GM23338 (cell line): ENCODE results near the gene PRKD1. TPM values are rescaled to one million over a fixed set of nuclear protein-coding genes. Genes with fewer than 3 reads are reported as not detected.

Experiments
- ATAC-seq: fragments of 200-7000 bp; cut with Tn5 transposase; 3 replicates; pipeline ENCODE4 v1.9.1; 2020
- DNase-seq: peaks from one replicate; pipeline ENCODE4 v3.0.0-alpha.2; 2015; ENCODE audit warnings: low spot score
- H2AFZ ChIP-seq: fragments of 200-600 bp; sonication (generic); 2 replicates; pipeline ENCODE4 v1.8.0; 2016; ENCODE audit warnings: antibody characterized with exemption, mild to moderate bottlenecking, moderate library complexity
- H3F3A ChIP-seq: fragments of 200-600 bp; sonication (generic); replicated peaks from 2 replicates; pipeline ENCODE4 v1.8.0; 2017; ENCODE audit warnings: antibody characterized with exemption, mixed run types, low read depth
- H3K27ac ChIP-seq: fragments of 200-600 bp; sonication (generic); 2 replicates; pipeline ENCODE4 v1.6.1; 2016; ENCODE audit warnings: low read depth
- H3K27me3 ChIP-seq: fragments of 200-600 bp; sonication (generic); 2 replicates; pipeline ENCODE4 v1.8.0; 2016; ENCODE audit warnings: mild to moderate bottlenecking, mixed run types, moderate library complexity; ENCODE audit not compliant: insufficient read depth
- H3K36me3 ChIP-seq: fragments of 200-600 bp; sonication (generic); 2 replicates; pipeline ENCODE4 v1.8.0; 2016; ENCODE audit warnings: mild to moderate bottlenecking; ENCODE audit not compliant: insufficient read depth
- H3K4me1 ChIP-seq: fragments of 200-600 bp; sonication (generic); 2 replicates; pipeline ENCODE4 v1.8.0; 2016; ENCODE audit warnings: mild to moderate bottlenecking, moderate library complexity; ENCODE audit not compliant: insufficient read depth
- H3K4me2 ChIP-seq: fragments of 200-600 bp; sonication (generic); 2 replicates; pipeline ENCODE4 v1.7.1; 2017; ENCODE audit warnings: mixed run types
- H3K4me3 ChIP-seq: fragments of 200-600 bp; sonication (generic); 2 replicates; pipeline ENCODE4 v1.6.1; 2016; ENCODE audit warnings: mixed run types
- H3K79me2 ChIP-seq: fragments of 200-600 bp; sonication (generic); replicated peaks from 2 replicates; pipeline ENCODE4 v1.8.0; 2017; ENCODE audit warnings: mild to moderate bottlenecking; ENCODE audit not compliant: insufficient read depth
- H3K9me2 ChIP-seq: fragments of 200-600 bp; sonication (generic); 2 replicates; pipeline ENCODE4 v1.8.0; 2017; ENCODE audit not compliant: insufficient read depth
- H4K20me1 ChIP-seq: fragments of 200-600 bp; sonication (generic); replicated peaks from 2 replicates; pipeline ENCODE4 v1.8.0; 2017; ENCODE audit warnings: mild to moderate bottlenecking; ENCODE audit not compliant: insufficient read depth
- H3K27ac Mint-ChIP-seq: 2 replicates; pipeline ENCODE4 v1.8.0; 2020; ENCODE audit warnings: inconsistent platforms, mild to moderate bottlenecking, moderate library complexity, mixed read lengths
- H3K27me3 Mint-ChIP-seq: 3 replicates; pipeline ENCODE4 v1.8.0; 2022; ENCODE audit warnings: low read depth, mild to moderate bottlenecking, moderate library complexity, mixed read lengths, inconsistent platforms; ENCODE audit not compliant: insufficient read depth, poor library complexity
- H3K36me3 Mint-ChIP-seq: 3 replicates; pipeline ENCODE4 v1.8.0; 2021; ENCODE audit warnings: low read depth, mild to moderate bottlenecking, inconsistent platforms, moderate library complexity, mixed read lengths
- H3K4me1 Mint-ChIP-seq: 3 replicates; pipeline ENCODE4 v1.8.0; 2020; ENCODE audit warnings: mild to moderate bottlenecking, inconsistent platforms, mixed read lengths
- H3K4me3 Mint-ChIP-seq: 3 replicates; pipeline ENCODE4 v1.8.0; 2021; ENCODE audit warnings: moderate library complexity, mild to moderate bottlenecking, inconsistent platforms, mixed read lengths
- H3K9me3 Mint-ChIP-seq: 3 replicates; pipeline ENCODE4 v1.8.0; 2020; ENCODE audit warnings: moderate library complexity, mild to moderate bottlenecking, inconsistent platforms, mixed read lengths
- EZH2 ChIP-seq: fragments of 200-600 bp; sonication (generic); IDR thresholded peaks from one replicate; pipeline ENCODE4 v1.8.0; 2017; ENCODE audit warnings: antibody characterized with exemption, mild to moderate bottlenecking, low read depth; ENCODE audit not compliant: unreplicated experiment
- EZH2phosphoT487 ChIP-seq: fragments of 200-600 bp; sonication (generic); IDR thresholded peaks from one replicate; pipeline ENCODE4 v1.8.1; 2018; ENCODE audit warnings: antibody characterized with exemption; ENCODE audit not compliant: unreplicated experiment
- JUNB ChIP-seq: IDR thresholded peaks from one replicate; pipeline ENCODE4 v1.6.1; 2016; ENCODE audit warnings: antibody characterized with exemption; ENCODE audit not compliant: unreplicated experiment
- NANOG ChIP-seq: IDR thresholded peaks from 2 replicates; pipeline ENCODE4 v1.6.1; 2016; ENCODE audit warnings: antibody characterized with exemption, borderline replicate concordance
- POLR2AphosphoS5 ChIP-seq: IDR thresholded peaks from 2 replicates; pipeline ENCODE4 v1.6.1; 2016; ENCODE audit warnings: antibody characterized with exemption, low read depth
- STAT1 ChIP-seq: IDR thresholded peaks from one replicate; pipeline ENCODE4 v1.6.1; 2016; ENCODE audit warnings: antibody characterized with exemption; ENCODE audit not compliant: unreplicated experiment
- polyA plus RNA-seq: library from polyadenylated mRNA; unstranded; fragments of >200 nt; fragmentation: Nextera tagmentation; extraction: Ambion mirVana; gene quantifications from 2 replicates; pipeline ENCODE4 v1.2.1, GENCODE V29; 2016
- total RNA-seq: library from RNA; depleted of rRNA; stranded (reverse); fragments of >200 nt; shearing (Covaris generic); gene quantifications from 2 replicates; pipeline ENCODE4 v1.2.3, GENCODE V29; 2014
- TF ChIP-seq, protein P1 (sequence below): fragments of 250-450 bp; sonication (Bioruptor Pico); IDR thresholded peaks from 2 replicates; pipeline ENCODE4 v1.5.0; 2020; ENCODE audit warnings: mild to moderate bottlenecking, moderate library complexity
- TF ChIP-seq, protein P2 (sequence below): IDR thresholded peaks from 2 replicates; pipeline ENCODE4 v1.6.1; 2016; ENCODE audit warnings: antibody characterized with exemption
- TF ChIP-seq, protein P3 (sequence below): IDR thresholded peaks from one replicate; pipeline ENCODE4 v1.6.1; 2018; ENCODE audit warnings: antibody characterized with exemption; ENCODE audit not compliant: unreplicated experiment

The PRKD1 gene
- total and polyA plus RNA-seq, 2 experiments from 2014 or later, result 3.1 to 9.7 TPM

DNA sequence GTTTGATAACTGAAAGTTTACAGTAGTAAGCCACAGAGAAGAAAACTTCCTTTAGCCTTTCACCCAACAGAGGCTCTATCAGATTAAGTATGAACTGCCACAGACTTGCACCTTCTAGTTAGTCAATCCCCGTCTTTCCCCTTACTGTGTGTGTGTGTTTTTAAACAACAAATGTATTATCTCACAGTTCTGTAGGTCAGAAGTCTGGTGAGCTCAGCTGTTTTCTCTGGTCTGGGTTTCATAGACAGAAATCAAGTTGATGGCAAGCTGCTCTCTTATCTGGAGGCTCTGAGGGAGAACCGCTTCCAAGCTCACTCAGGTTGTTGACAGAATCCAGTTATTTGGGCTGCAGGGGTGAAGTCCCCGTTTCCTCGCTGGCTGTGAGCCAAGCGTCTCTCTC lies 320.5 kb downstream of the PRKD1 start (continued):
- TF ChIP-seq, protein P1, sequence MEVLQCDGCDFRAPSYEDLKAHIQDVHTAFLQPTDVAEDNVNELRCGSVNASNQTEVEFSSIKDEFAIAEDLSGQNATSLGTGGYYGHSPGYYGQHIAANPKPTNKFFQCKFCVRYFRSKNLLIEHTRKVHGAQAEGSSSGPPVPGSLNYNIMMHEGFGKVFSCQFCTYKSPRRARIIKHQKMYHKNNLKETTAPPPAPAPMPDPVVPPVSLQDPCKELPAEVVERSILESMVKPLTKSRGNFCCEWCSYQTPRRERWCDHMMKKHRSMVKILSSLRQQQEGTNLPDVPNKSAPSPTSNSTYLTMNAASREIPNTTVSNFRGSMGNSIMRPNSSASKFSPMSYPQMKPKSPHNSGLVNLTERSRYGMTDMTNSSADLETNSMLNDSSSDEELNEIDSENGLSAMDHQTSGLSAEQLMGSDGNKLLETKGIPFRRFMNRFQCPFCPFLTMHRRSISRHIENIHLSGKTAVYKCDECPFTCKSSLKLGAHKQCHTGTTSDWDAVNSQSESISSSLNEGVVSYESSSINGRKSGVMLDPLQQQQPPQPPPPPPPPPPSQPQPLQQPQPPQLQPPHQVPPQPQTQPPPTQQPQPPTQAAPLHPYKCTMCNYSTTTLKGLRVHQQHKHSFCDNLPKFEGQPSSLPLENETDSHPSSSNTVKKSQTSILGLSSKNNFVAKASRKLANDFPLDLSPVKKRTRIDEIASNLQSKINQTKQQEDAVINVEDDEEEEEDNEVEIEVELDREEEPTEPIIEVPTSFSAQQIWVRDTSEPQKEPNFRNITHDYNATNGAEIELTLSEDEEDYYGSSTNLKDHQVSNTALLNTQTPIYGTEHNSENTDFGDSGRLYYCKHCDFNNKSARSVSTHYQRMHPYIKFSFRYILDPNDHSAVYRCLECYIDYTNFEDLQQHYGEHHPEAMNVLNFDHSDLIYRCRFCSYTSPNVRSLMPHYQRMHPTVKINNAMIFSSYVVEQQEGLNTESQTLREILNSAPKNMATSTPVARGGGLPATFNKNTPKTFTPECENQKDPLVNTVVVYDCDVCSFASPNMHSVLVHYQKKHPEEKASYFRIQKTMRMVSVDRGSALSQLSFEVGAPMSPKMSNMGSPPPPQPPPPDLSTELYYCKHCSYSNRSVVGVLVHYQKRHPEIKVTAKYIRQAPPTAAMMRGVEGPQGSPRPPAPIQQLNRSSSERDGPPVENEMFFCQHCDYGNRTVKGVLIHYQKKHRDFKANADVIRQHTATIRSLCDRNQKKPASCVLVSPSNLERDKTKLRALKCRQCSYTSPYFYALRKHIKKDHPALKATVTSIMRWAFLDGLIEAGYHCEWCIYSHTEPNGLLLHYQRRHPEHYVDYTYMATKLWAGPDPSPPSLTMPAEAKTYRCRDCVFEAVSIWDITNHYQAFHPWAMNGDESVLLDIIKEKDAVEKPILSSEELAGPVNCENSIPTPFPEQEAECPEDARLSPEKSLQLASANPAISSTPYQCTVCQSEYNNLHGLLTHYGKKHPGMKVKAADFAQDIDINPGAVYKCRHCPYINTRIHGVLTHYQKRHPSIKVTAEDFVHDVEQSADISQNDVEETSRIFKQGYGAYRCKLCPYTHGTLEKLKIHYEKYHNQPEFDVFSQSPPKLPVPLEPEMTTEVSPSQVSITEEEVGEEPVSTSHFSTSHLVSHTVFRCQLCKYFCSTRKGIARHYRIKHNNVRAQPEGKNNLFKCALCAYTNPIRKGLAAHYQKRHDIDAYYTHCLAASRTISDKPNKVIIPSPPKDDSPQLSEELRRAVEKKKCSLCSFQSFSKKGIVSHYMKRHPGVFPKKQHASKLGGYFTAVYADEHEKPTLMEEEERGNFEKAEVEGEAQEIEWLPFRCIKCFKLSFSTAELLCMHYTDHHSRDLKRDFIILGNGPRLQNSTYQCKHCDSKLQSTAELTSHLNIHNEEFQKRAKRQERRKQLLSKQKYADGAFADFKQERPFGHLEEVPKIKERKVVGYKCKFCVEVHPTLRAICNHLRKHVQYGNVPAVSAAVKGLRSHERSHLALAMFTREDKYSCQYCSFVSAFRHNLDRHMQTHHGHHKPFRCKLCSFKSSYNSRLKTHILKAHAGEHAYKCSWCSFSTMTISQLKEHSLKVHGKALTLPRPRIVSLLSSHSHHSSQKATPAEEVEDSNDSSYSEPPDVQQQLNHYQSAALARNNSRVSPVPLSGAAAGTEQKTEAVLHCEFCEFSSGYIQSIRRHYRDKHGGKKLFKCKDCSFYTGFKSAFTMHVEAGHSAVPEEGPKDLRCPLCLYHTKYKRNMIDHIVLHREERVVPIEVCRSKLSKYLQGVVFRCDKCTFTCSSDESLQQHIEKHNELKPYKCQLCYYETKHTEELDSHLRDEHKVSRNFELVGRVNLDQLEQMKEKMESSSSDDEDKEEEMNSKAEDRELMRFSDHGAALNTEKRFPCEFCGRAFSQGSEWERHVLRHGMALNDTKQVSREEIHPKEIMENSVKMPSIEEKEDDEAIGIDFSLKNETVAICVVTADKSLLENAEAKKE (CRISPR knock-in tag), result no peak
- TF ChIP-seq STAT1 (no peak), EZH2phosphoT487 (no peak), POLR2AphosphoS5 (no peak)
- TF ChIP-seq, protein P2, sequence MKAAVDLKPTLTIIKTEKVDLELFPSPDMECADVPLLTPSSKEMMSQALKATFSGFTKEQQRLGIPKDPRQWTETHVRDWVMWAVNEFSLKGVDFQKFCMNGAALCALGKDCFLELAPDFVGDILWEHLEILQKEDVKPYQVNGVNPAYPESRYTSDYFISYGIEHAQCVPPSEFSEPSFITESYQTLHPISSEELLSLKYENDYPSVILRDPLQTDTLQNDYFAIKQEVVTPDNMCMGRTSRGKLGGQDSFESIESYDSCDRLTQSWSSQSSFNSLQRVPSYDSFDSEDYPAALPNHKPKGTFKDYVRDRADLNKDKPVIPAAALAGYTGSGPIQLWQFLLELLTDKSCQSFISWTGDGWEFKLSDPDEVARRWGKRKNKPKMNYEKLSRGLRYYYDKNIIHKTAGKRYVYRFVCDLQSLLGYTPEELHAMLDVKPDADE, result no peak

- H3K9me2 ChIP-seq, result peaks cover 4% of the 10 kb centered on the region; the same call in 1 of the 2 replicates
- H3K27me3 Mint-ChIP-seq, result peaks cover 2% of the 10 kb centered on the region
- H3F3A ChIP-seq, result no peaks in the 10 kb centered on the region
- H3K36me3 ChIP-seq, result no peaks in the 10 kb centered on the region
- H3K27ac ChIP-seq, result no peak overlapping the region
- H3K4me3 Mint-ChIP-seq, result no peak overlapping the region
- no peak overlapping the region for H3K27ac Mint-ChIP-seq
- H2AFZ ChIP-seq, result no peak overlapping the region
- DNase-seq (no peak), ATAC-seq (no peak)
- no peaks in the 10 kb centered on the region; the same call in 2 of the 3 replicates for H3K36me3 Mint-ChIP-seq
- H3K4me1 Mint-ChIP-seq, result peaks cover 15% of the 10 kb centered on the region; the same call in 2 of the 3 replicates
- no peaks in the 10 kb centered on the region for H3K27me3 ChIP-seq
- no peaks in the 10 kb centered on the region for H3K9me3 Mint-ChIP-seq
- H3K79me2 ChIP-seq, result no peaks in the 10 kb centered on the region
- H3K4me1 ChIP-seq, result peaks cover 14% of the 10 kb centered on the region
- no peaks in the 10 kb centered on the region for H4K20me1 ChIP-seq
- H3K4me3 ChIP-seq, result no peak overlapping the region
- H3K4me2 ChIP-seq, result no peak overlapping the region
- TF ChIP-seq, protein P2, result no peak
- TF ChIP-seq NANOG (no peak), EZH2phosphoT487 (no peak), JUNB (no peak), EZH2 (no peak)
- TF ChIP-seq, protein P3, sequence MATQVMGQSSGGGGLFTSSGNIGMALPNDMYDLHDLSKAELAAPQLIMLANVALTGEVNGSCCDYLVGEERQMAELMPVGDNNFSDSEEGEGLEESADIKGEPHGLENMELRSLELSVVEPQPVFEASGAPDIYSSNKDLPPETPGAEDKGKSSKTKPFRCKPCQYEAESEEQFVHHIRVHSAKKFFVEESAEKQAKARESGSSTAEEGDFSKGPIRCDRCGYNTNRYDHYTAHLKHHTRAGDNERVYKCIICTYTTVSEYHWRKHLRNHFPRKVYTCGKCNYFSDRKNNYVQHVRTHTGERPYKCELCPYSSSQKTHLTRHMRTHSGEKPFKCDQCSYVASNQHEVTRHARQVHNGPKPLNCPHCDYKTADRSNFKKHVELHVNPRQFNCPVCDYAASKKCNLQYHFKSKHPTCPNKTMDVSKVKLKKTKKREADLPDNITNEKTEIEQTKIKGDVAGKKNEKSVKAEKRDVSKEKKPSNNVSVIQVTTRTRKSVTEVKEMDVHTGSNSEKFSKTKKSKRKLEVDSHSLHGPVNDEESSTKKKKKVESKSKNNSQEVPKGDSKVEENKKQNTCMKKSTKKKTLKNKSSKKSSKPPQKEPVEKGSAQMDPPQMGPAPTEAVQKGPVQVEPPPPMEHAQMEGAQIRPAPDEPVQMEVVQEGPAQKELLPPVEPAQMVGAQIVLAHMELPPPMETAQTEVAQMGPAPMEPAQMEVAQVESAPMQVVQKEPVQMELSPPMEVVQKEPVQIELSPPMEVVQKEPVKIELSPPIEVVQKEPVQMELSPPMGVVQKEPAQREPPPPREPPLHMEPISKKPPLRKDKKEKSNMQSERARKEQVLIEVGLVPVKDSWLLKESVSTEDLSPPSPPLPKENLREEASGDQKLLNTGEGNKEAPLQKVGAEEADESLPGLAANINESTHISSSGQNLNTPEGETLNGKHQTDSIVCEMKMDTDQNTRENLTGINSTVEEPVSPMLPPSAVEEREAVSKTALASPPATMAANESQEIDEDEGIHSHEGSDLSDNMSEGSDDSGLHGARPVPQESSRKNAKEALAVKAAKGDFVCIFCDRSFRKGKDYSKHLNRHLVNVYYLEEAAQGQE, result no peak
Measured at GRCh38 chr14:29603696-29604095, 324.0 kb downstream of the PRKD1 start.
